Right hindlimb (tissue), 1 donor: Measurements from ENCODE around the gene C1QL4.
A peak's percentile ranks its signal among the peaks of the same experiment; 100 is the strongest.
"Not testable (repeated sequence)": the region's sequence is repeated elsewhere in the genome, so short reads cannot be mapped to it uniquely, and the experiment has no call there.

Experiments
- DNase-seq: peaks from one replicate; pipeline ENCODE4 v3.0.0-alpha.2; 2018

The C1QL4 gene

DNA sequence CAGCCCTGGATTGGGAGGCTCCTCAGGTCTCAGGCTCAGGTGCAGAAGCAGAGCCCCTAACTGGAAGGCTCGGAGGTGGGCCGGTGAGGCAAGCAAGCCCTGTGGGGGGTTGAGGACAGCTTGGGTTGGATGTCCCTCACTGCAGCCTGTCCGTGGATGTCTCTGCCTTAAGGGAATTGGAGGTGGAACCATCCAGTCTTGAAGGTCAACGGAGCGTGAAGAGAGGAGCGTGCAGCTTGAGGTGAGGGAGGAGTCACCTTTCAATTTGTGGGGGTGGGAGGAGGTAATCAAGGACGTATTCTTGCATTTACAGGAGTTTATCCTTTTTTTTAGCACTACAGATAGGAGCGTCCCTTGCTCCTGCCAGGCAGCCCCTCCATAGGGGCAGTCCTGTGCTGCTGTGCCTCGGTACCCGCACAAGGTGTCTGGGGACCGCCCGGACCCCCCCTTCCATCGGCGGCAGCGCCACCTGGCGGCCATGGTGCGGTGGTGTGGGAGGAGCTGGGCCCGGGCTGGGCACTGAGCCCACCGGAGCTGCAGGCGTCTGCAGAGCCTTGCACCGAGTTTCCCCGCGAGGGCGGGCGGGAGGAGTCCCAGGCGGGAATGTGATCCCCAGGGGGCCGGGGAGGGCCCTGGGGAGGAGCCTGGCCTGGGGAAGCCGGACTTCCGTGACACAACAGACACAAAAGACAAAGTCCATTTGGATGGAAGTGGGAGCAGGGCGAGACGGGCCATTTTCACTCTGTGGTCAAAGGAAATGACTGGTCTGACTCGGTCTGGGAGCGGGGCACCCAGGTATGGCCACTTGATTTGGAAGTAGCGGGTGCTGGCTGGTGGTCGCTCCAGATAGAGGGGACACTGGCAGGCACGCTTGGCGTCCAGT is 10.6 kb upstream of the C1QL4 start:
- DNase-seq = peak; percentile 77

DNA sequence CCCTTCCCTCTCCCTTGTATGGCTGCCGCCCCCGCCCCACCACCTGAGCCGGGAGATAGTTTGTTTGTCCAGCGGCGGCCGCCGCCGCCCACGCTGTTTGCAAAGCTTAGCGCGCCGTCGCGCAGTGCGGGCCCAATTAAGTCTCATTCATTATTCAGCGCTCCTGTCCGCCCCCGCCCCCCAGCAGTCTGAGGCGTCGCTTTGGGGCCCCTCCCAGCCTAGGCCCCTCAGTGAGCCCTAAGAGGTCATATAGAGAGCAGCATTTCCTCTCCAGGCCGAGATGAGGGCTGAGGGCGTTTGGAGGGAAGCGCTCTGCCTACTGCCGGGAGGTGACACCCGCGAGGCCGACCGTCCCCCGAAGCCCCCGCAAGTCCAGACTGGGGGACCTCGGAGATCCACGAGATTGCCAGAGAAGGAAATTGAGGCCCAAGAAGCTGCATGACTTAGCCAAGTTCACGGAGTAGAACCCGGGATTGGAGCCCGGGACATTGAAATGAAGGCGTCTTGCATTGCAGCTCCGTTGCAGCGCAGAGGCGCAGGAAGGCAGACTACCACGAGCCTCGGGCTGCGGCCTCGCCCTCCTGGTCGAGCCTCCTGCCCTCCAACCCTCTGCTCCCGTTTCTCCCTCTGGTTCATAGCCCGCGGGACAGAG is 9.8 kb upstream of the C1QL4 start, which contains the start of gene DNAJC22:
TSS of gene DNAJC22 (plus strand) at position 230 of the 652 bp plus-strand sequence. CDS start 1,985 bp downstream, outside the sequence.
- peak; percentile 41 for DNase-seq

DNA sequence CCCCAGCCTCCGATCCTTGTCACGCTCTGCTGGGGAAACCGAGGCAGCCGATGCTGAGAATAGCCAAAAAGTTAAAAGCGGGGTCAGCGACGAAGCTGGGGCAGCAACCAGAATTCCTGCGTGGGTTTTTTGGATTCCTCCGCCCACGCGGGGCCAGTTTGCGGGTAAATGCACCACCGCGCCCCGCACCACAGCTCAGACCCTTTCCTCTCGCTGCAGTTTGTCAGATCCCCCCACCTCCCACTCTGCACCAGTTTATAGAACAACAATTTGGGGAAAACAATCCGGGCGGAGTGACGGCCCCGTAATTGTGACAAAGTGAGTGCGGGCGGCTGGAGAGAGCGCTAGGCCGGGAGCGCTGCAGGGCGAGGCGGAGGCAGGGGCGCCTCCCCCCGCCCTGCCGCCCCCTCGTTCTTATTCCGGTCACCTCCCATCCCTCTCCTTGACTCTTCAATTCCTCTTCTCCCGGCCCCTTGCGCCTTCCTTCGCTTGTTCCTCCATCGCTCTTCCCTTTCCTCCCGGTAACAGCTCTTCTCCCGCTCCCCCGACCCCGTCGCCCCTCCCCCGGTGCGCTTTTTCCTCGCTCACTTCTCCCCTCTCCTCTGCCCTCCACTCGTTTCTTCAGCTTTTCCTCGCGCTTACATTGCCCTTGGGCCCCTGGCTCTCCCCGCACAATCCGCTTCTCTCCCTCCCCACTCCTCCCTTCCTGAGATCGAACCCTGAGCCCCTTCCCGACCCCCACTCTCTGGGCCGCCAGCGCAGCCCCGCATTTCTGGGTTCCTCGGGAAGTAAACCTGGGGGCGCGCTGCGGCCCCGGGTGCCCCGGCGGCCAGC is 9.1 kb upstream of the C1QL4 start:
- DNase-seq = no peak

DNA sequence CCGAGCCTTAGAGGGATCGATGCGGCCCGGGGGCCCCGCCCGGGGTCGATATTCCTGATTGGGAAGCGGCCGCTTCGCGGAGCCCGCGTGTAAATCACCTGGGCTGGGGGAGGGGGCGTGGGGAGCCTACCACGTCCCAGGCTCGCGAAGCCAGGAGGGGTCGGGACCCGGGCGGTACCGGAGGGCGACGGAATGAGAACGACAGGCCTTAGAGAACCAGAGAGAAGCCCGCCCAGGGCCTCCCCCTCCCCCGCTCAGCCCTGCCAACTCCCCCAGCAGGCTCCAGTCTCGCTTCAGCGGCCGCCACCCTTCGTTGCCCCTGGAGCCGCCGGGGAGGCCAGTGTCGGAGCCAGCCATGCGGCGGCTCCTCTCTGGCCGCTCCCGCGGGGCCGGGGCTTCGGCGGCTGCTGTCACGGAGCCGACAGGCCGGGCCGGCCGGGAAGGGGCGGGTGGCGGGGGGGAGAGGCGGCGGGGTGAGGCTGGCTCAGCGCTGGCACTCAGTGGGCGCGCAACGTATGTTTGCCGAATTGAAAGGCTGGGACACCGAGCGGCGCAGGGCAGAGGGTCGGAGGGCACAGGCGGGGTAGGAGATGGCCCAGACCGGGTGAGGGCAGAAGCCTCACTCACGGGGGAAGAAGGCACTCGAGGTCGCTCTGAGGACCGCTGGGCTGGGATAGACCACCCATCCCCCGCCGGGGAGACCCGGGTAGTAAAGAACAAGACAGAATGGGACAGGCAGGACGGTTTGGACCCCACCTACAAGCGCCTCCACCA is 8.2 kb upstream of the C1QL4 start:
- DNase-seq = peak; percentile 57

DNA sequence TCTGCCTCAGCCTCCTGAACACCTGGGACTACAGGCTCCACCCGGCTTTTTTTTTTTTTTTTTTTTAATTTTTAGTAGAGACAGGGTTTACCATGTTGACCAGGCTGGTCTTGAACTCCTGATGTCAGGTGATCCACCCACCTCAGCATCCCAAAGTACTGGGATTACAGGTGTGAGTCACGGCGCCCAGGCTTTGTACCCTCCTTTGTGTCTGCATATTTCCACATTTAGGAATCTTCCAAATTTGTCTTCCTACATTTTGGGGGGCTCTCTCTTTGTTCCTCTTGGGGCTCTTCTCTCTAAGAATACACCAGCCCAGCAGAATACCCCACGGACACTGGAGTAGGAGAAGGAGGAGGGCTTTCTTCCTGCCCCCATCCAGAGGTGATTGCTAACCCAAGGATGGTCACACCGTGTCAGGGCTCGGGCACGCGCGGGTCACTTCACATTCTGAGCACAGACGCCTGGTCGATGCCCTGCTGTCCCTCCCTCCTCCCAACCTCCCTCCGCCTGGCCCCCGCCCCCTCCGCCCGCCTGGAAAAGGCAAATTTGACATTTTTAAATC is 7.6 kb upstream of the C1QL4 start:
- no peak for DNase-seq

DNA sequence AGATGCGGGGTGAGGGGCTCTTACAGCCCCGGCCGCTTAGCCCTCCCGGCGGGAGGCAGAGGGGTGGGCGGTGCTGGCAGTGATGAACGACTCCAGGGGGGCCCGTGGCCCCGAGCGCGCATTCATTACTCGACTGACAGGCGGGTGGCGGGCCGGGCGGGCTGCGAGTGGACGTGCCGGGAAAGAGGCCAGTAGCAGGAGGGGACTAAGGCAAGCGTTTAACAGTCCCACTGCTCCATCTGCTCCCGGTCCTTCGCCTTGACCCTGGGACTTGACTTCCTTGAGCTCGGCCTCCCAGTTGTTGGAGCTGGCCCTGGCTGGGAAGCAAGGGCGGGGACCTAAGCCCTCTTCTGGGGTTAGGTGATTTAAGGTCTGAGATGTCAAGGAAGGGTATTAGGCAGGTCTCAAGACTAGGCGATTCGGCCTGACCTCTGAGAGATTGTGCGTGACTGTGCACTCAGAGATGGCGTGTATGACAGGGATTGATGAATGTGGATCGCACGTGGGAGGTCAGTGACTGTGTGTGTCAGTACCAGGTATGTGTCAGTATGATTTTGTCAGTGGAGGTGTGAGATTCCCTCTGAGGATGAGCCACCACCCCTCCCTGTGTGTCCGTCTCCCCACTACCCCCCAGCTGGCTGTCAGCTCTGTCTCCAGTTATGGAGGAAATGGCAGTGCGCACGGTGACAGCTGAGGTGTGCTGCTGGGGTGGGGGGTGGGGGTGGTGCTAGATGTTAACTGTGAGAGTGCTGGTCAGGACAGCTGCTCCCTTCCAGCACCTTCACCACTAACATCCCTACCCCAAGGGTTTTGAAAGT is 6.1 kb upstream of the C1QL4 start:
- peak; percentile 57 for DNase-seq

DNA sequence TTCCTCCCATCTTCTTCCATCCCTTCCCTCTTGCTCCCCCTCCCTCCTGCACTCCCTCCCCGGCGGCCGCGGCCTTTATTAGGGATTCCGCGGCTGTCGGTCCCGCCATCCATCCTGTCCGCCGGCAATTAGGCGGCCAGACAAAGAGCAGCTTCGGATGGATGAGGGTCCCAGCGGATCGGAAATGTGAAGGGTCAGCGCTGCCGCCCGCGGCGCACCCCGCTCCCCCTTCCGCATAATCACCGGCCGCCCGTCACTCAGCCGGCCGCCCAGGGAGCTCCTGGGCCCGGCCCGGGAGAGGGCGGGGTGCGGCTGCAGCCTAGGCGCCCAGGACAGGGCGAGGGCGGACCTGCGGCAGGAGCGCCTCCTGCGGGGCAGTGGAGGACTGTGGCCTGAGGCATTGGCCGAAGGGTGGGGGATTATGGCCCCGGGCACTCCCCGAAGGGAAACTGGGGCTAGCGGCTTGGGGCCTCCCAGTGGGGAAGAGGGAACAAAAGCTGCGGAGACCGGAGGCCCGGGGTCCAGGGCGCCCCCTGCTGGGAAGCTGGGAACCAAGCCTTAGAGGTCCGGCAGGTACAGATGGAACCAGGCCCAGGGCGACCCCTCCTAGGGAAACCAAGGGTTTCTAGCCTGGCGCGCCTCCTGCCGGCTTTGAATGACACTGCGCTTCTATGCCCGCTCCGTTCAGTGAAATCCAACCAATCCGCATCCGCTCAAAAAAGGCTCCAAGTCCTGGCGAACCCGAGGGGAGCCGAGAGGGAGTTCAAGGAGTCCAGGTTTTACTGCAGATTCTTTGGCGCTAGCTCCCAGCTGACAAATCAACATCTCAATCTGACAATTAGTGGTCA is 5.3 kb upstream of the C1QL4 start:
- peak; percentile 77 for DNase-seq

DNA sequence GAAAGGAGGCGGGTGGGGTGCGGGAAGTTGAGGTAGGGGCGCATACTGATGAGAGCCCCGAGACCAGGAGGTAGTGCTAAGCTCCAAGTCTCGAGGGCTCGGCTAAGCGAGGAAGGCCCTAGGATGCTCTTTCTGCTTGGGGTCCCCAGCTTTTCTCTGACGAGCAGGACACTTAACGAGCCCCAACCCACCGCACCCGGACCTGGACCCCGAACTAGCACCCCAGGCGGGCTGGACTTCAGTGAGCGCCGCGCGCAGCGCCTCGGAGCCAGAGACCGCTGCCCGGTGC is 4.7 kb upstream of the C1QL4 start:
- DNase-seq = no peak

DNA sequence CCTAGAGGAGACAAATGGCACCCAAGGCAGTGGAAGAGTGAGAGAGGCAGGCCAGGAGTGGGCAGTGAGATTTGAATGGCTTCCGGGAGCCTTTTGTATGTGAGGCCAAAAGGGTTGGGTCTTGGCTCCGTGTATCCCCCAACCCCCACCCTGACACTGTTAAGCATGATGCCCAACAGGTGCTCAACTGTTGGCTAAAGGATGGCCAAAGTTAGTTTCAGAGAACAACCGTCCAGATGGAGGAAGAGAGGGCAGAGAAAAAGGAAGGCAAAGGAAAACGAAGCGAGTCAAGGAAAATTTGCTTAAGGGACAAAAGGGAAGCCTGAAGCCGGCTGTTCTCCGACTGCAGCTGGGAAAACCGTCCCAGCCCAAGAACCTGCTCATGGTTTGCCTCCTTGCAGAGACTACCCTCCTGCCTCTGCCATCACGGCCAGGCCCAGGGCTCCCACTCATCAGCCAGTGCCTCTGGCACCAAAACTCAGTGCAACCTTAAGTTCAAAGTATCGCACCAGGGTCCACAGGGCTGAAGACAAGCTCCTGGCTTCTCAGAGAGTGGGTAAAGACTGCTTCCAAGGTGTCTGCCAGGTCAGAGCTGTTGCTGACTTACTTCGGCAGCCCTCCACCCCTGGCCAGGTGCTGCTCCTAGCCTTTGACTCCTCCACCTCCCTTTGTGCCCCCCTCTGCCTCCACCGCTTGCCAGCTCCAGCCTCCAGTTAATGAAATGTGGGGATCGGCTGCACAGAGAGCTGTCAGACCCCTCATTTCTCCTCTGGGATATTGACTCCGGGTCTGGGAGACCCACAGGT is 4.2 kb upstream of the C1QL4 start:
- DNase-seq = no peak

DNA sequence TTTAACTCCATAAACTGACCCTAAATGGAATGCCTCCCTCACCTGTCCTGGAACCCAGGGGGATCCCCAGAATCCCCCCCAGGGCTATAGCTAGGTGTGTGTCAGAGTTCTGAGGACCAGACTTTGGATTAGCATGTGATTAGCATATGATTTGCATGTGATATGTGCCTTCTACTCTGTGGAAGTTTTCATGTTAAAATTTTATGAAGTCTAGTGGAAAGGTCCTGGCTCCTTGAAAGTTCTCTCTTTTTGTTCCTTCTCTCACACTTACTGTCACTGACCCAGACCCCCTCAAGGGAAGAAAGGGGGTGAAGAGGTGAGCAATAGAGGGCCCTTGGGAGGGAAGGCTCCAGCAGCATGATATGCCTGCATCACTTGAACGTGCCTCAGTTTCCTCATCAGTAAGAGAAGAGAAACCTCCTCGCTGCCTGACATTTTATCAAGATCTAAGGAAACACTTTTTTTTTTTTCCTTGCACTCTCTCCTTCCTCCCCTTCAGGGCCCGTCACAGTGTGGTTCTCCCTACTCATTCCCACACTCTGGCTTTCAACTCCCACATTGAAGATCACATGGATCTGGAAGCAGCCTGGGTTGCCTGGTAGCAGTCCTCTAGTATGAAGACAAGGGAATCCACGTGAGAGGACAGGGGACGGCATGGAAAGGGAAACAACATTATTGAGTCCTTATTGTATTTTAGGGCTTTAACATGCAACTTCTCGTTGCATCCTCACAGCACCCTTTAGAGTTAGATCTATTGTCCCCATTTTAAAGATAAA is 3.3 kb upstream of the C1QL4 start:
- no peak for DNase-seq

DNA sequence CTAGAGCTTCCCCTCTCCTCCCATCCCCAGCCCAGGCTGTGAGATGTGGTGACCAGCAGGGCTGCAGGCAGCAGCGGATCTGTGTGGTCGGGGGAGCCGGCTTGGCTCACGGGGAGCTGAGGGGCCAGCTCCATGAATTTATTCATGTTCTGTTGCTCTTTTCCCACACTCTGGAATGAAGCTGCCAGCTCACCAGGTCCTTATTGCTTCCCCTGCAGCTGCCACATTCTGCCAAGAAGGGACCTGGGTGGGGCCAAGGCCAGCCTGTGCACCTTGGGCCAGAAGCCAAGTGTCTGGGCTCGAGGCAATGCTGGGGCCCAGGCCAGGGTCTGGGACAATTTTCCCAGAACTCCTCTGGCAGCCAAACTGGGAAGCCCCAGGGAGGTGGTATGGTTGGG is 2.5 kb upstream of the C1QL4 start:
- no peak for DNase-seq

DNA sequence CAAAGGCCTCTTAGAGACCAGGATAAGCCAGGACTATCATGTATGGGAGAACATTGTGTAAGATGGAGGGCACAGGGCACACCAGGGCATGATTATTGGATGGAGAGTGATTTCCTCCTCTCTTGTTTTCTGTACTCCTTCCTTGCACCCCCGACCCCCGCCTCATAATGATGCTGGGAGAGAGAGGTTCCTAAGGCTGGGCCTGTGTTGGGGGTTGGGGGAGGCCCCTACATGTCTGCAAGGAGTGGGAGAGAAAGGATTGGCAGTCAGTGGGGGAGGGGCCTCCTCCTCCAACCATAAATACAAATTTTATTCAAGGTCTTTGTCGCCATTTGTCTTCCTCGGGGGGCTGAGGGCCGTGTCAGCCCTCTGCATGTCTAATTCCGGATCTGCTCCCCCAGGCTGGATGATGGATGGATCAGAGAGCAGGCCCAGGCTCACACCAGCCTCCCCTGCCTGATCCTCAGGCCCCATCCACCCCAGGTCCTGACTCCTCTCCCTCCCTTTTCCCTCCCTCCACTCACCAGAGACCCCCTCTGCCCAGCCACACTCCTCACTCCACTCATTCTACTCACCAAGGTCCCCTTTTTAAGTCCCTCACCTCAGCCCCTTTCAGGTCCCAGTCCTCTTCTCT is 2.0 kb upstream of the C1QL4 start:
- no peak for DNase-seq

DNA sequence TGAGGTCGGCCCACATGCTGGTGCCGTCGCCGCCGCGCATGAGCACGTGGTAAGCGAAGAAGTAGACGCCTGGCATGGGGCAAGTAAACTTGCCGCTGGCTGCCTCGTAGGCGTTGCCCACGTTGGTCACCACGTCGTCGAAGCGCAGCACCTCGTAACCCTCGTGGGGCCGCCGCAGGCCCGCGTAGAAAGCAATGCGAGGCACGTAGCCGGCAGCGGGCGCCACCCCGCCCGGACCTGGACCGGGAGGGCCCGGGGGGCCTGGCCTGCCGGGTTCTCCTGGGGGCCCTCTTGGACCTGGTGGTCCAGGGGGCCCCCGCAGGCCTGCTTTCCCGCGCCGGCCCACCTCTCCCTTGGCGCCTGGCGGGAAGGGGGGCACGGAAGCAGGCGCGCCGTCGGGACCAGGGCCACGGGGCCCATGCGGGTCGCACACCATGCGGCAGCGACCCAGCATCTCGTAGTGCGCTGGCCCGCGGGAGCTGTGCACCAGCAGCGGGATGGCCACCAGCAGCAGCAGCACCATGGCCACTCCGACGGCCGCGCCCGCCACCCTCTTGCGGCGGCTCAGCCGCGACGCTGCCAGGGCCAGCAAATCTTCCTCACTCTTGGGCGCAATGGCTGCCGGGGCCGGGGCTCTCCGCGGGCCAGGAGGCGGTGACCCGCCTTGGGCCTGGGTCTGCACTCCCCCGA is 888 bp downstream of the C1QL4 start:
- DNase-seq = no peak

DNA sequence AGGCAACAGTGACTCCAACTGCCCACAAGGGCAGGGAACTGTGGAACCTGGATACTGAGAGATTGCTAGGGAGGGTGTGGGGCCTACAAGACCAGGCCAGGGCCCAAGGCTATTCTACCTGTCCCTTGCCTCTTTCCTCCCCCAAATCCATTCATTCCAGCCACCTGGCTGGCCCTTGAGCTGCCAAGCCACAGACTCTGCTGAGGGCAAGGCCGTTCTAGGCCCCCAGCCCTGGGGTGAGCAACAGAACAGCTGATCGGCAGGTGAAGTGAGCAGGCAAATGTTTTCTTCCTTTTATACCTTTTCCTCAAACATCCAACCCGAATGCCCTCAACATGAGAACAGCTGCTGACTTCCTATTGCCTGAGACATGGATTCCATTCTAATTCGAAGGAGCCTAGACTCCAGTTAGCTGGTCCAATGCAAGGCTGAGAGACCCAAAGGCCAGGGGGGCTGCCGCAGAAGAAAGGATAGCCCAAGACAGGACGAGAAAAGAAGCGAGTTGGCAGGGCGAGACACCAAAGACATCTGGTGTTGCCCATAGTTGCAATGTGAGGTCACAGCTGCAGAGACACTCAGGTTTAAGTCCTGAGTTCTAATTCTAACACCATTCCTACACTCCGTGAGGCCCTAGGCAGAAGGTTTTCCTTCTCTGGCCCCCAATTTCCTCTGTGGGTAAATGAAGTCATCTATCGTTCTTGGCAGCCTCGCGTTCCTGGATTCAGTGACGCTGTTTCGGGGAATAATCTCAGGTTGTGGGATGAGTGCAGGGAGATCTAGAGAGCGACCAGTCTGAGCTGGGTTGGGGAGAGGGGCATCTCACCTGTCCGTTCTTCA is 1.7 kb downstream of the C1QL4 start:
- no peak for DNase-seq

DNA sequence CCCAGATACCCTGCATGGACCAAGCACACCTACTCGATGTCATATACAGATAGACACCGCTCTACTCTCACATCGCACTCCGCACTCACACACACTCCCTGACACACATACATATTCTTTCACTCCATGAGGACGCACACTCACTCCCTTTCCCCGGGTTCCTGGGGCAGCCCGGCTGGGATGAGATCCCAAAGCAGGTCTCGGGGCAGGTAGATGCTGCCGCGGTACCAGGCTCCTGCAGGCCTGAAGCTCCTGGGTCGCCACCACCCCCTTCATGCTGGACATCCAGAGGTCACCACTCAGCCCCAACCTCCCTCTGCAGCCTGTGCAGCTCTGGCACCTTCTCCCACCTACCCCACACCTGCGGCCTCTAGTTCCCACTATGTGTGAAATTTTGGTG is 2.3 kb downstream of the C1QL4 start:
- DNase-seq = no peak

DNA sequence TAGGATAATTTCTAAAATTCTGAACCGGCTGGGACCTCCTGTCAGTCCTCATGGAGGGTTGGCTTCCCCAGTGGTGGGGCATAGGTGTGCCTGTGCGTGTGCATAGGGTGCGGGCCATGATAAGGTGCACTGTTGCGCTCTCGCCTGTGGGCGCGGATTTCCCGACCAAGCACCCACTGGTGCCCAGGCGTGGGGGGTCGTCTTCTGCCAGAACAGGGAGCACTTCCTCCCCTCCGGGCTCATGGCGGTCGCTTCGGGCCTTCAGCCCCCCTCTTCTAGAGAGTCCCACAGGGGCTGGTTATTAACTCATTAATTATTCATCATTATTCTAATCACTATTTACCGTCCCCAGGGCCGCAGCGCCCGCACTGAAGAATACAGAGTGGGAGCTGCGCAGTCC is 2.8 kb downstream of the C1QL4 start:
- DNase-seq = no peak

DNA sequence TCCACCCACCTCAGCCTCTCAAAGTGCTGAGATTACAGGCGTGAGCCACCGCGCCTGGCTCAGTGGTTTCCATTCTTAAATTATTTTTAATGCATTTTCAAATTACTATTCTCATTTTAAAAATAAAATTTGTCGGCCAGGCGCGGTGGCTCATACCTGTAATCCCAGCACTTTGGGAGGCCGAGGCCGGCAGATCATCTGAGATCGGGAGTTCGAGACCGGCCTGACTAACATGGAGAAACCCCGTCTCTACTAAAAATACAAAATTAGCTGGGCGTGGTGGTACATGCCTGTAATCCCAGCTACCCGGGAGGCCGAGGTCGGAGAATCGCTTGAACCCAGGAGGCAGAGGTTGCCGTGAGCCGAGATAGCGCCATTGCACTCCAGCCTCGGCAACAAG is 3.2 kb downstream of the C1QL4 start:
- not testable (repeated sequence) for DNase-seq
